22Rv1 (cell line): Measurements from ENCODE around the gene TMED5.

Source experiments
- CTCF ChIP-seq: fragments of 450-650 bp; IDR thresholded peaks from 2 replicates; pipeline ENCODE4 v1.5.1; 2017; ENCODE audit warnings: mild to moderate bottlenecking
- ZFX ChIP-seq: fragments of 450-650 bp; IDR thresholded peaks from 2 replicates; pipeline ENCODE4 v1.6.1; 2017; ENCODE audit warnings: antibody characterized with exemption, borderline replicate concordance

GRCh38 chr1:93171549-93172034 is 8.6 kb downstream of the TMED5 start:
- TF ChIP-seq CTCF (no peak), ZFX (no peak)
